ENCODE results near the gene ATP5F1E. TPM values are rescaled to one million over a fixed set of nuclear protein-coding genes. Genes with fewer than 3 reads are reported as not detected.

ATP5F1E gene
- total RNA-seq, 1 experiment from 2014 or later = 84.8 TPM

- no peaks in the 10 kb centered on the region for H4K20me1 ChIP-seq (ENCODE audit: insufficient read depth)
- peak overlapping the region; percentile 91 for H3K27ac ChIP-seq
- peak overlapping the region; percentile 73 for H3K4me2 ChIP-seq
- peaks cover 42% of the 10 kb centered on the region for H3F3A ChIP-seq (ENCODE audit: insufficient read depth, low read depth)
- BruUV-seq (replicated peaks) = no TSS peak
- H3K9me3 ChIP-seq (ENCODE audit: insufficient read depth, low read depth) = no peaks in the 10 kb centered on the region
- H3K9me2 ChIP-seq (ENCODE audit: insufficient read depth) = no peaks in the 10 kb centered on the region
- H3K27me3 ChIP-seq (ENCODE audit: insufficient read depth, low read depth) = no peaks in the 10 kb centered on the region
- H3K4me3 ChIP-seq = peak overlapping the region; percentile 46
- peak in 1 of 2 experiments; percentile 99 for DNase-seq
- intact Hi-C loops (cut with micrococcal nuclease; ENCODE audit: unreplicated experiment) = no loop called here
- CTCF ChIA-PET = no interaction called here
- H3K4me1 ChIP-seq (replicated peaks; ENCODE audit: insufficient read depth) = peaks cover 72% of the 10 kb centered on the region
- H2AFZ ChIP-seq = peak overlapping the region; percentile 0; the same call in 1 of the 2 replicates
- TF ChIP-seq EZH2 (IDR thresholded peaks at IDR 0.05; ENCODE audit: low read depth) (no peak), CTCF (conservative IDR thresholded peaks at IDR 0.05) (no peak)
- POLR2A ChIA-PET (ENCODE audit: unreplicated experiment) = no interaction called here
- H3K36me3 ChIP-seq (ENCODE audit: low read depth) = no peaks in the 10 kb centered on the region
- no peaks in the 10 kb centered on the region for H3K79me2 ChIP-seq (ENCODE audit: low read depth)
These were observed 16.0 kb upstream of the ATP5F1E start for GRCh38 chr20:59047938-59048680.

GRCh38 chr20:59046862-59047261 lies 14.7 kb upstream of the ATP5F1E start:
- H3K9me3 ChIP-seq (ENCODE audit: insufficient read depth, low read depth) = no peaks in the 10 kb centered on the region
- POLR2A ChIA-PET (ENCODE audit: unreplicated experiment) = no interaction called here
- H3K9me2 ChIP-seq (ENCODE audit: insufficient read depth) = no peaks in the 10 kb centered on the region
- peaks cover 7% of the 10 kb centered on the region for H3K79me2 ChIP-seq (ENCODE audit: low read depth)
- H3F3A ChIP-seq (ENCODE audit: insufficient read depth, low read depth) = peaks cover 44% of the 10 kb centered on the region
- no peaks in the 10 kb centered on the region for H4K20me1 ChIP-seq (ENCODE audit: insufficient read depth)
- CTCF ChIA-PET = no interaction called here
- H2AFZ ChIP-seq = no peak overlapping the region
- intact Hi-C loops (cut with micrococcal nuclease; ENCODE audit: unreplicated experiment) = no loop called here
- peak overlapping the region; percentile 91 for H3K27ac ChIP-seq
- no peak for TF ChIP-seq EZH2 (IDR thresholded peaks at IDR 0.05; ENCODE audit: low read depth)
- TF ChIP-seq CTCF (conservative IDR thresholded peaks at IDR 0.05) = no peak
- DNase-seq = no peak
- no peak overlapping the region for H3K4me3 ChIP-seq
- no TSS peak for BruUV-seq (replicated peaks)
- peak overlapping the region; percentile 73; the same call in 1 of the 2 replicates for H3K4me2 ChIP-seq
- H3K36me3 ChIP-seq (ENCODE audit: low read depth) = no peaks in the 10 kb centered on the region
- H3K27me3 ChIP-seq (ENCODE audit: insufficient read depth, low read depth) = no peaks in the 10 kb centered on the region
- peaks cover 74% of the 10 kb centered on the region for H3K4me1 ChIP-seq (replicated peaks; ENCODE audit: insufficient read depth)

GRCh38 chr20:59044796-59045195 lies 12.7 kb upstream of the ATP5F1E start:
- Histone ChIP-seq H3K36me3 (ENCODE audit: low read depth) (peaks cover 10% of the 10 kb centered on the region), H3F3A (ENCODE audit: insufficient read depth, low read depth) (peaks cover 44% of the 10 kb centered on the region), H3K27ac (peak overlapping the region; percentile 97), H4K20me1 (ENCODE audit: insufficient read depth) (peaks cover 15% of the 10 kb centered on the region), H3K79me2 (ENCODE audit: low read depth) (peaks cover 28% of the 10 kb centered on the region), H3K9me2 (ENCODE audit: insufficient read depth) (no peaks in the 10 kb centered on the region), H2AFZ (no peak overlapping the region), H3K9me3 (ENCODE audit: insufficient read depth, low read depth) (no peaks in the 10 kb centered on the region), H3K4me2 (peak overlapping the region; percentile 73), H3K4me1 (replicated peaks; ENCODE audit: insufficient read depth) (peaks cover 83% of the 10 kb centered on the region), H3K4me3 (no peak overlapping the region; the same call in 1 of the 2 replicates), H3K27me3 (ENCODE audit: insufficient read depth, low read depth) (no peaks in the 10 kb centered on the region)
- BruUV-seq (replicated peaks) = no TSS peak
- TF ChIP-seq CTCF (conservative IDR thresholded peaks at IDR 0.05) (no peak), EZH2 (IDR thresholded peaks at IDR 0.05; ENCODE audit: low read depth) (no peak)
- POLR2A ChIA-PET (ENCODE audit: unreplicated experiment) = interaction anchor here (0.5 kb wide), 1 partner anchor 49 kb away, joined by 3 read pairs; no protein-coding TSS in a partner anchor
- CTCF ChIA-PET = no interaction called here
- intact Hi-C loops (cut with micrococcal nuclease; ENCODE audit: unreplicated experiment) = loop anchor here (5.0 kb wide), 1 partner anchor 43 kb away; no protein-coding TSS in a partner anchor
- peak in 1 of 2 experiments; percentile 51 for DNase-seq

Data from PC-9 (cell line).